Neuronal stem cell (in vitro differentiated cells): ENCODE results near the gene CYP20A1.
"Not testable (repeated sequence)": the region's sequence is repeated elsewhere in the genome, so short reads cannot be mapped to it uniquely, and the experiment has no call there.

Source experiments
- DNase-seq: peaks from one replicate; pipeline ENCODE4 v3.0.0-alpha.2; 2013; ENCODE audit warnings: low spot score
- H2AFZ ChIP-seq: one replicate; pipeline ENCODE4 v1.6.1; 2013; ENCODE audit warnings: mild to moderate bottlenecking, low read length, inconsistent platforms
- H2AK5ac ChIP-seq: 2 replicates; pipeline ENCODE4 v1.6.1; 2013; ENCODE audit warnings: low read depth, mild to moderate bottlenecking, inconsistent platforms, low read length, moderate library complexity, mixed read lengths
- H2BK120ac ChIP-seq: 2 replicates; pipeline ENCODE4 v1.6.1; 2013; ENCODE audit warnings: low read depth, mild to moderate bottlenecking, inconsistent platforms, low read length, moderate library complexity, mixed read lengths
- H2BK12ac ChIP-seq: one replicate; pipeline ENCODE4 v1.6.1; 2013; ENCODE audit warnings: low read length, inconsistent platforms
- H2BK15ac ChIP-seq: 2 replicates; pipeline ENCODE4 v1.6.1; 2013; ENCODE audit warnings: mild to moderate bottlenecking, low read length, inconsistent platforms, mixed read lengths
- H2BK5ac ChIP-seq: one replicate; pipeline ENCODE4 v1.6.1; 2013; ENCODE audit warnings: inconsistent platforms, mild to moderate bottlenecking, low read length, moderate library complexity
- H3K14ac ChIP-seq: one replicate; pipeline ENCODE4 v1.6.1; 2013; ENCODE audit warnings: low read length, inconsistent platforms
- H3K18ac ChIP-seq: 2 replicates; pipeline ENCODE4 v1.6.1; 2013; ENCODE audit warnings: low read length, inconsistent platforms
- H3K23ac ChIP-seq: 2 replicates; pipeline ENCODE4 v1.6.1; 2013; ENCODE audit warnings: low read depth, mild to moderate bottlenecking, mixed read lengths, low read length, inconsistent platforms; ENCODE audit not compliant: poor library complexity
- H3K27ac ChIP-seq: replicated peaks from 3 replicates; pipeline ENCODE4 v1.5.1; 2013; ENCODE audit warnings: low read length, inconsistent platforms
- H3K27me3 ChIP-seq, 3 experiments: 2 replicates each; pipeline ENCODE4 v1.6.1; 2013; ENCODE audit warnings: low read length in 3 of 3, mild to moderate bottlenecking in 2 of 3, inconsistent platforms in 1 of 3, low read depth in 1 of 3, mixed read lengths in 1 of 3, moderate library complexity in 1 of 3; ENCODE audit not compliant: control insufficient read depth in 3 of 3, insufficient read depth in 3 of 3
- H3K36me3 ChIP-seq, 2 donors: replicated peaks in 1 of 2; 2 replicates each; pipeline ENCODE4 v1.6.1; 2013; ENCODE audit warnings: low read length in 2 of 2; ENCODE audit not compliant: control insufficient read depth in 2 of 2, insufficient read depth in 2 of 2
- H3K4ac ChIP-seq: 2 replicates; pipeline ENCODE4 v1.6.1; 2013; ENCODE audit warnings: inconsistent platforms, mild to moderate bottlenecking, low read length, moderate library complexity
- H3K4me1 ChIP-seq, 2 donors: 1 replicate in 1 of 2; 2 replicates in 1 of 2; pipeline ENCODE4 v1.6.1; 2013; ENCODE audit warnings: low read length in 2 of 2, low read depth in 1 of 2; ENCODE audit not compliant: control insufficient read depth in 2 of 2, insufficient read depth in 1 of 2
- H3K4me2 ChIP-seq: one replicate; pipeline ENCODE4 v1.6.1; 2013; ENCODE audit warnings: mild to moderate bottlenecking, low read length, inconsistent platforms; ENCODE audit not compliant: insufficient read depth, poor library complexity, severe bottlenecking
- H3K4me3 ChIP-seq, 2 donors: 2 replicates each; pipeline ENCODE4 v1.5.1; 2013; ENCODE audit warnings: low read length in 2 of 2, mild to moderate bottlenecking in 2 of 2, inconsistent platforms in 1 of 2, moderate library complexity in 1 of 2
- H3K79me1 ChIP-seq: one replicate; pipeline ENCODE4 v1.6.1; 2013; ENCODE audit warnings: low read depth, mild to moderate bottlenecking, inconsistent platforms, low read length, moderate library complexity
- H3K9ac ChIP-seq: one replicate; pipeline ENCODE4 v1.6.1; 2013; ENCODE audit warnings: mild to moderate bottlenecking, low read depth, low read length, inconsistent platforms; ENCODE audit not compliant: poor library complexity
- H3K9me3 ChIP-seq, 2 donors: replicated peaks in 1 of 2; 2 replicates each; pipeline versions ENCODE3 to v1.6.1; 2013; ENCODE audit warnings: low read length in 2 of 2, mild to moderate bottlenecking in 2 of 2, inconsistent platforms in 1 of 2, low read depth in 1 of 2, mixed read lengths in 1 of 2, moderate library complexity in 1 of 2; ENCODE audit not compliant: control insufficient read depth in 2 of 2, insufficient read depth in 1 of 2
- H4K8ac ChIP-seq: one replicate; pipeline ENCODE4 v1.6.1; 2013; ENCODE audit warnings: low read depth, mild to moderate bottlenecking, inconsistent platforms, low read length, moderate library complexity
- H4K91ac ChIP-seq: one replicate; pipeline ENCODE4 v1.6.1; 2013; ENCODE audit warnings: low read length, low read depth, mild to moderate bottlenecking, inconsistent platforms; ENCODE audit not compliant: poor library complexity
- WGBS, 2 donors: extraction: QIAGEN DNeasy Blood & Tissue Kit; methylation state at CpG; one replicate each; pipeline ENCODE4 v1.1.7; 2013; ENCODE audit warnings: missing lambda C conversion rate in 2 of 2, mixed read lengths in 1 of 2; ENCODE audit not compliant: insufficient read length in 2 of 2, insufficient replicate concordance in 1 of 2; ENCODE audit errors: extremely low coverage in 2 of 2; 5-methylcytosine and 5-hydroxymethylcytosine counted together

Gene CYP20A1

DNA sequence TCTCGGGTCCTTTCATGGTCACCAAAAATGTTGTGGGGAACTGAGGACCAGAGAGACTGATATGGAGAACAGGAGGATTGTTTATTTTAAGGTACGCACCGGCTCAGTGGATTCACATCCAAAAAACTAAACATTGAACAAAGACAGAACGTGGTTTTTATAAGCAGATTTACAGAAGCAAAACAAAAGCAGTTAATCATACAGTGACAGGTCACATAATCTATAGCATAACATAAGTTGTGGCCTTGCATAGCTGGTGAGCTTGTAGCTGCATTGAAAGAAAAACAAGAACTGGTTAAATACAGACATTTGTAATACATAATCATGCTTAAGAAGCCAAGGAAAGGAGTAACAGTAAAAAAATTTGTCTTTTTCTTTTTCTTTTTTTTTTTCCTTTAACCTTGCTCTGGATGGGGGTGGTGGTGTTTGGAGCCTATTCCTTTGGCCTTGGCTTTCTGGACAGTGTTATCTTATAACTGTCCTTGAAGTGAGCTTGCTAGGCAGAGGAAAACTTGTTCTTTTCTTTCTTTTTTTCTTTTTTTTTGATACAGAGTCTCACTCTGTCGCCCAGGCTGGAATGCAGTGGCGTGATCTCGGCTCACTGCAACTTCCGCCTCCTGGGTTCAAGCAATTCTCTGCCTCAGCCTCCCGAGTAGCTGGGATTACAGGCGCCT is 14.7 kb downstream of the CYP20A1 start:
- not testable (repeated sequence) for H3K18ac ChIP-seq, H2AFZ ChIP-seq, H3K4me2 ChIP-seq, H2AK5ac ChIP-seq, H3K4me3 ChIP-seq, H3K9ac ChIP-seq, H3K27ac ChIP-seq, H3K14ac ChIP-seq, H3K4me1 ChIP-seq, H2BK120ac ChIP-seq, H4K8ac ChIP-seq, H3K23ac ChIP-seq, H4K91ac ChIP-seq, DNase-seq, H2BK5ac ChIP-seq, H2BK15ac ChIP-seq, H2BK12ac ChIP-seq, H3K27me3 ChIP-seq, H3K79me1 ChIP-seq, H3K4ac ChIP-seq, H3K9me3 ChIP-seq
- WGBS, 2 donors, result no CpG with 5 or more reads among the region's 10 CpGs
- peaks cover 8 to 90% of the 10 kb centered on the region in 2 donors for H3K36me3 ChIP-seq

DNA sequence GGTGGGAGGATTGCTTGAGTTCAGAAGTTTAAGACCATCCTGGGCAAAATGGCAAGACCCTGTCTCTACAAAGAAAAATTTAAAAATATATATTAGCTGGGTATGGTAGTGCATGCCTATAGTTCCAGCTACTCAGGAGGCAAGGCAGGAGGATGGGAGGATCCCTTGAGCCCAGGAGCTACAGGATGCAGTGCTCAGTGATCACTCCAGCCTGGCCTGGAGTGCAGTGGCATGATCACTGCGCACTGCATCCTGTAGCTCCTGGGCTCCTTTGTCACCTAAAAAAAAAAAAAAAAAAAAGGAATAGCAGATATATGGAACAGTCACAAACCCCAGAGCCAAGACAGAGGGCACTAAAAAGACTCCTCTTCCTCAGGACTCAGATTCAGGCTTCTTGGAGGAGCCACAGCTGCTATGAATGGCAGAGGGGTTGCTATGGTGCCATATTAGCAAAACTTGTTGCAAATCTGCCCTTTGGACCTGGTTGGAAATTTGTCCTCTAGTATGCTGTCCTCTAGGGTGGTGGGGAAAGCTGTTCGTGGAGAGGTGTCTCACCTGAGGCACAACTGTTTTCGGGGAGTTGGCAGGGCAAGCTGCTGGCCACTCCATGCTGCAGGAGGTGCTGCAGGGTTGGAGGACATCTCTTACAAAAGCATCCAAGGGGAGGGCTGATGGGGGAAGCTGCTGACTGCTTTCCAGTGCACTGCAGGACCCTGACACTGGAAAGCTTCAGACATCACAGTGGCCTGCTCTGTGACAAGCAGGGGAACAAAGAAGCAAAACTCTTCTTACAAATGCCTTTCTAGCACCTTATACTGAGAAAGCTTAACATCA is 22.7 kb downstream of the CYP20A1 start:
- Histone ChIP-seq H3K27me3 (no peaks in the 10 kb centered on the region), H2AFZ (no peak overlapping the region), H2BK12ac (no peak overlapping the region), H3K23ac (no peak overlapping the region), H3K18ac (no peak overlapping the region), H3K14ac (no peak overlapping the region), H3K4me2 (no peak overlapping the region), H3K9ac (no peak overlapping the region), H2BK5ac (no peak overlapping the region), H3K9me3 (no peaks in the 10 kb centered on the region), H4K8ac (no peak overlapping the region), H4K91ac (no peak overlapping the region), H3K4me3 (no peak overlapping the region), H2BK120ac (no peak overlapping the region), H3K36me3 (peaks cover 7 to 76% of the 10 kb centered on the region in 2 donors), H3K27ac (no peak overlapping the region), H2AK5ac (no peak overlapping the region), H3K79me1 (no peaks in the 10 kb centered on the region), H3K4me1 (no peaks in the 10 kb centered on the region), H2BK15ac (no peak overlapping the region), H3K4ac (no peak overlapping the region)
- no peak for DNase-seq
- WGBS, 2 donors, result no CpG with 5 or more reads among the region's 3 CpGs

DNA sequence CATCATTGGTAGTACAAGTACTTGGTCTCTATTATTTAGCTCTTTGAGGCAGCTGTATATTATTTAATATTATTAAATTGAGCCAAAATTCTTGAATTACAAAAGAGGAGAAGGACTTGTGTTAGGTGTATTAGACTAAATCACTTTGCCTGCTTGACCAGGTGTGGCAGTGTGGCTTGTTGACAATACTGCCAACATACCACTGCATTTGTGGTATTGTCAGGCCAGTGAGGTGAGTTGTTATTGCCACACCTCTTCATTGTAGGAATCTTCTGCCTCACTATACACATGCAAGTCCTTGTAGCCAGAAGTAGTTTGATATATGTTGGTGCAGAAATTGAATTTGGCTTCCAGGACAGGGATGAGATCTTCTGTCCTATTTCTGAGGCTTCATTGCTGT is 40.5 kb downstream of the CYP20A1 start:
- H2BK12ac ChIP-seq, result no peak overlapping the region
- H2AFZ ChIP-seq, result no peak overlapping the region
- no peak overlapping the region for H3K27ac ChIP-seq
- H3K79me1 ChIP-seq, result no peaks in the 10 kb centered on the region
- DNase-seq, result no peak
- no peaks in the 10 kb centered on the region for H3K4me1 ChIP-seq
- no peaks in the 10 kb centered on the region for H3K27me3 ChIP-seq
- no peak overlapping the region for H2BK120ac ChIP-seq
- H3K18ac ChIP-seq, result no peak overlapping the region
- no peak overlapping the region for H2AK5ac ChIP-seq
- H3K14ac ChIP-seq, result no peak overlapping the region
- H3K9ac ChIP-seq, result no peak overlapping the region
- no peak overlapping the region for H3K23ac ChIP-seq
- H4K8ac ChIP-seq, result no peak overlapping the region
- no peak overlapping the region for H2BK15ac ChIP-seq
- no peaks in the 10 kb centered on the region for H3K9me3 ChIP-seq
- no peak overlapping the region for H3K4ac ChIP-seq
- no peak overlapping the region for H3K4me2 ChIP-seq
- no peak overlapping the region for H2BK5ac ChIP-seq
- peaks cover 10 to 83% of the 10 kb centered on the region in 2 donors for H3K36me3 ChIP-seq
- H4K91ac ChIP-seq, result no peak overlapping the region
- no peak overlapping the region for H3K4me3 ChIP-seq

DNA sequence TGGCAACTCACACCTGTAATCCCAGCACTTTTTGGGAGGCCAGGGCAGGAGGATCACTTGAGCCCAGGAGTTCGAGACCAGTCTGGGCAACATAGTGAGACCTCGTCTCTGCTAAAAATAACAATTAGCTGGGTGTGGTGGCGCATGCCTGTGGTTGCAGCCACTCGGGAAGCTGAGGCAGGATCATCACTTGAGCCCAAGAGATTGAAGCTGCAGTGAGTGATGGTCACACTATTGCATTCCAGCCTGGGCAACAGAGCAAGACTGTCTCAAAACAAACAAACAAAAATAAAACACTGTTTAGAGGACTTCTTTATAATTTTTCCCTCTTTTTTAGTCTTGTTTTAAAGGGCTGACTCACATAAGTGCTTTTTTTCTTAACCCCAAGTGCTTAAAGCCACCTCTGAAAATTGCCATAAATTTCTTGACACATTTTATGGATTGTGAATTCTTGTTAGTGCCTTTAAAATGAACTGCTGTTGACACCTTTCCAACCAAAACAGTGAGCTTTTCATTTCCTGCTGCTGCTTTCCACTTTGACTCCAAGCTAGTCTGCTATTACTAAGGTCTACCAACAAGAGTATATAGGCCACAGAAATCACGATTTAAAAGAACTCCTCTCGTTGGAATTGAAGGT is 41.7 kb downstream of the CYP20A1 start:
- no peak overlapping the region for H3K4me3 ChIP-seq
- no peaks in the 10 kb centered on the region for H3K4me1 ChIP-seq
- H3K23ac ChIP-seq, result no peak overlapping the region
- H3K9me3 ChIP-seq, result no peaks in the 10 kb centered on the region
- H4K91ac ChIP-seq, result no peak overlapping the region
- no peak overlapping the region for H3K27ac ChIP-seq
- no peak overlapping the region for H2BK15ac ChIP-seq
- no peaks in the 10 kb centered on the region for H3K79me1 ChIP-seq
- no peak overlapping the region for H2AK5ac ChIP-seq
- H3K18ac ChIP-seq, result no peak overlapping the region
- H2BK120ac ChIP-seq, result no peak overlapping the region
- no peak overlapping the region for H2BK12ac ChIP-seq
- no peak overlapping the region for H3K4ac ChIP-seq
- no peaks in the 10 kb centered on the region for H3K27me3 ChIP-seq
- H2BK5ac ChIP-seq, result no peak overlapping the region
- no peak for DNase-seq
- H4K8ac ChIP-seq, result no peak overlapping the region
- H3K14ac ChIP-seq, result no peak overlapping the region
- H3K4me2 ChIP-seq, result no peak overlapping the region
- peaks cover 10 to 86% of the 10 kb centered on the region in 2 donors for H3K36me3 ChIP-seq
- H2AFZ ChIP-seq, result no peak overlapping the region
- H3K9ac ChIP-seq, result no peak overlapping the region
- no CpG with 5 or more reads among the region's 6 CpGs for WGBS, 2 donors
